Fibroblast of villous mesenchyme (primary cell): ENCODE measurements around the gene PTPRN2. TPM values are rescaled to one million over a fixed set of nuclear protein-coding genes. Genes with fewer than 3 reads are reported as not detected.

ENCODE experiments used
- DNase-seq: peaks from one replicate; pipeline ENCODE4 v3.0.0-alpha.2; 2010; ENCODE audit warnings: low read depth
- H3K4me3 ChIP-seq: 2 replicates; pipeline ENCODE4 v1.5.1; 2011; ENCODE audit warnings: low read depth, mild to moderate bottlenecking, low read length
- CTCF ChIP-seq: IDR thresholded peaks from 2 replicates; pipeline ENCODE4 v1.5.1; 2012; ENCODE audit warnings: low read depth, mild to moderate bottlenecking, low read length; ENCODE audit not compliant: insufficient read depth
- total RNA-seq: library from RNA; depleted of rRNA; stranded (reverse); fragments of >200 nt; gene quantifications from 2 replicates; pipeline ENCODE4 v1.2.3, GENCODE V29; 2012

PTPRN2 gene
- total RNA-seq, 1 donor = not detected

- no peak for DNase-seq
- no peak overlapping the region for H3K4me3 ChIP-seq
- TF ChIP-seq CTCF = no peak
Measured at GRCh38 chr7:157766098-157766497, 821.5 kb downstream of the PTPRN2 start.

GRCh38 chr7:157764946-157765537, 822.6 kb downstream of the PTPRN2 start:
- H3K4me3 ChIP-seq = no peak overlapping the region
- DNase-seq = no peak
- no peak for TF ChIP-seq CTCF

- no peak overlapping the region for H3K4me3 ChIP-seq
- no peak for DNase-seq
- TF ChIP-seq CTCF = no peak
Measured at GRCh38 chr7:157764193-157764592, 823.4 kb downstream of the PTPRN2 start.

- no peak overlapping the region for H3K4me3 ChIP-seq
- DNase-seq = no peak
- no peak for TF ChIP-seq CTCF
Measured at GRCh38 chr7:157763279-157764000, 824.2 kb downstream of the PTPRN2 start.

- DNase-seq = no peak
- TF ChIP-seq CTCF = no peak
- H3K4me3 ChIP-seq = no peak overlapping the region
Measured at GRCh38 chr7:157762824-157763223, 824.8 kb downstream of the PTPRN2 start.

- H3K4me3 ChIP-seq = no peak overlapping the region
- DNase-seq = no peak
- no peak for TF ChIP-seq CTCF
Measured at GRCh38 chr7:157760004-157760730, 827.5 kb downstream of the PTPRN2 start.
